MM.1S (cell line): ENCODE measurements around the gene SPOCD1.

Source experiments
- CTCF ChIP-seq: fragments of 300-600 bp; sonication (generic); IDR thresholded peaks from 2 replicates; pipeline ENCODE4 v1.5.1; 2016; ENCODE audit warnings: antibody characterized with exemption, low read length, mixed read lengths
- EZH2phosphoT487 ChIP-seq: fragments of 300-600 bp; sonication (generic); IDR thresholded peaks from 2 replicates; pipeline ENCODE4 v1.6.1; 2018; ENCODE audit warnings: antibody characterized with exemption, low read length

- TF ChIP-seq CTCF = no peak
- TF ChIP-seq EZH2phosphoT487 = no peak
These were observed 43.1 kb downstream of the SPOCD1 start for GRCh38 chr1:31772669-31773248.
